Esophagus squamous epithelium (tissue), 4 donors: Measurements from ENCODE around the gene MORN5.

Source experiments
- CTCF ChIP-seq, 6 experiments: fragments of 450-650 bp in 4 of 6; fragments of 200-600 bp in 2 of 6; sonication (generic) in 2 of 6; IDR thresholded peaks; one replicate each; pipeline ENCODE4 v1.5.1; 2016 to 2019; ENCODE audit warnings: antibody characterized with exemption in 6 of 6, mild to moderate bottlenecking in 4 of 6, moderate library complexity in 4 of 6
- POLR2A ChIP-seq, 4 donors: fragments of 450-650 bp; IDR thresholded peaks; one replicate each; pipeline ENCODE4 v1.6.1; 2017; ENCODE audit warnings: antibody characterized with exemption in 4 of 4, mild to moderate bottlenecking in 4 of 4, moderate library complexity in 3 of 4

GRCh38 chr9:122118343-122119165 lies 41.2 kb upstream of the MORN5 start:
- TF ChIP-seq CTCF (IDR thresholded peaks at IDR 0.05) (no peak), POLR2A (IDR thresholded peaks at IDR 0.05) (no peak)
